Inferior parietal cortex (tissue), 1 donor: ENCODE measurements around the gene FRMD8.

Source experiments
- DNase-seq: peaks from one replicate; pipeline ENCODE4 v3.0.0-alpha.2; 2016; ENCODE audit errors: extremely low spot score

The FRMD8 gene

GRCh38 chr11:65392899-65393298 is 6.5 kb downstream of the FRMD8 start:
- no peak for DNase-seq

- no peak for DNase-seq
Observed at GRCh38 chr11:65393513-65394079, 7.2 kb downstream of the FRMD8 start.

GRCh38 chr11:65394125-65394536 is 7.7 kb downstream of the FRMD8 start:
- DNase-seq = no peak

GRCh38 chr11:65395961-65396530 is 9.6 kb downstream of the FRMD8 start:
- no peak for DNase-seq

GRCh38 chr11:65396769-65397745 is 10.6 kb downstream of the FRMD8 start:
- no peak for DNase-seq

- DNase-seq = no peak
Observed at GRCh38 chr11:65398362-65398910, 12.0 kb downstream of the FRMD8 start.

- no peak for DNase-seq
Observed at GRCh38 chr11:65399249-65399648, 12.8 kb downstream of the FRMD8 start.

- DNase-seq = no peak
Observed at GRCh38 chr11:65399845-65400244, 13.4 kb downstream of the FRMD8 start.

GRCh38 chr11:65400307-65401072 is 14.1 kb downstream of the FRMD8 start:
- no peak for DNase-seq

- DNase-seq = no peak
Observed at GRCh38 chr11:65401073-65401802, 14.8 kb downstream of the FRMD8 start.

- no peak for DNase-seq
Observed at GRCh38 chr11:65401803-65402248, 15.4 kb downstream of the FRMD8 start.

- no peak for DNase-seq
Observed at GRCh38 chr11:65402790-65403189, 16.4 kb downstream of the FRMD8 start.

GRCh38 chr11:65403607-65404121 is 17.2 kb downstream of the FRMD8 start:
- no peak for DNase-seq

- DNase-seq = no peak
Observed at GRCh38 chr11:65404210-65404609, 17.8 kb downstream of the FRMD8 start.

GRCh38 chr11:65404638-65405339 is 18.4 kb downstream of the FRMD8 start:
- DNase-seq = no peak

- no peak for DNase-seq
Observed at GRCh38 chr11:65410936-65411680, 24.7 kb downstream of the FRMD8 start.

GRCh38 chr11:65411681-65412070 is 25.2 kb downstream of the FRMD8 start:
- DNase-seq = no peak

- no peak for DNase-seq
Observed at GRCh38 chr11:65412271-65413076, 26.0 kb downstream of the FRMD8 start.
